Parathyroid adenoma (tissue), 2 donors: ENCODE results near the gene TP53.

ENCODE experiments used
- H2AFZ ChIP-seq: fragments of 300-600 bp; sonication (generic); one replicate; pipeline ENCODE4 v1.7.0; 2017; ENCODE audit warnings: antibody characterized with exemption, mild to moderate bottlenecking
- H3K27ac ChIP-seq: fragments of 300-600 bp; sonication (generic); one replicate; pipeline ENCODE4 v1.7.0; 2017
- H3K27me3 ChIP-seq: fragments of 300-600 bp; sonication (generic); one replicate; pipeline ENCODE4 v1.7.0; 2017; ENCODE audit warnings: low read length; ENCODE audit not compliant: control insufficient read depth, insufficient read depth
- H3K36me3 ChIP-seq: fragments of 300-600 bp; sonication (generic); one replicate; pipeline ENCODE4 v1.7.0; 2017; ENCODE audit warnings: low read length; ENCODE audit not compliant: control insufficient read depth, insufficient read depth
- H3K4me1 ChIP-seq: fragments of 300-600 bp; sonication (generic); one replicate; pipeline ENCODE4 v1.7.0; 2017; ENCODE audit warnings: control low read depth
- H3K4me2 ChIP-seq: fragments of 300-600 bp; sonication (generic); one replicate; pipeline ENCODE4 v1.7.0; 2017; ENCODE audit warnings: low read length
- H3K4me3 ChIP-seq: fragments of 300-600 bp; sonication (generic); one replicate; pipeline ENCODE4 v1.7.0; 2017; ENCODE audit warnings: low read depth, low read length
- H3K79me2 ChIP-seq: fragments of 300-600 bp; sonication (generic); one replicate; pipeline ENCODE4 v1.7.0; 2017; ENCODE audit warnings: control low read depth
- H3K9ac ChIP-seq: fragments of 300-600 bp; sonication (generic); one replicate; pipeline ENCODE4 v1.7.0; 2017; ENCODE audit warnings: mild to moderate bottlenecking
- H3K9me3 ChIP-seq: fragments of 300-600 bp; sonication (generic); one replicate; pipeline ENCODE4 v1.7.0; 2017; ENCODE audit warnings: low read length; ENCODE audit not compliant: control insufficient read depth
- CTCF ChIP-seq: fragments of 300-600 bp; sonication (generic); IDR thresholded peaks from one replicate; pipeline ENCODE4 v1.7.0; 2017; ENCODE audit warnings: antibody characterized with exemption, mild to moderate bottlenecking
- donor health status: primary hyperparathyroidism.

The TP53 gene

GRCh38 chr17:7677388-7678067 is 9.8 kb downstream of the TP53 start:
- Histone ChIP-seq H3K27ac (no peak overlapping the region), H3K4me3 (no peak overlapping the region), H2AFZ (no peak overlapping the region), H3K4me2 (no peak overlapping the region), H3K9ac (no peak overlapping the region), H3K27me3 (no peaks in the 10 kb centered on the region), H3K9me3 (no peaks in the 10 kb centered on the region), H3K4me1 (no peaks in the 10 kb centered on the region), H3K79me2 (peaks cover 18% of the 10 kb centered on the region), H3K36me3 (no peaks in the 10 kb centered on the region)
- TF ChIP-seq CTCF, result no peak

- Histone ChIP-seq H3K4me3 (no peak overlapping the region), H3K9ac (no peak overlapping the region), H3K4me2 (no peak overlapping the region), H3K4me1 (no peaks in the 10 kb centered on the region), H3K9me3 (no peaks in the 10 kb centered on the region), H3K27me3 (no peaks in the 10 kb centered on the region), H2AFZ (no peak overlapping the region), H3K27ac (no peak overlapping the region), H3K36me3 (no peaks in the 10 kb centered on the region), H3K79me2 (peaks cover 14% of the 10 kb centered on the region)
- no peak for TF ChIP-seq CTCF
Observed at GRCh38 chr17:7676533-7676932, 10.8 kb downstream of the TP53 start.

- H3K9me3 ChIP-seq, result no peaks in the 10 kb centered on the region
- H3K36me3 ChIP-seq, result no peaks in the 10 kb centered on the region
- TF ChIP-seq CTCF, result no peak
- H3K27me3 ChIP-seq, result no peaks in the 10 kb centered on the region
- no peak overlapping the region for H3K27ac ChIP-seq
- H3K4me2 ChIP-seq, result no peak overlapping the region
- H3K4me3 ChIP-seq, result no peak overlapping the region
- no peak overlapping the region for H3K9ac ChIP-seq
- H3K79me2 ChIP-seq, result peaks cover 8% of the 10 kb centered on the region
- H3K4me1 ChIP-seq, result no peaks in the 10 kb centered on the region
- H2AFZ ChIP-seq, result no peak overlapping the region
Observed at GRCh38 chr17:7674934-7675333, 12.4 kb downstream of the TP53 start.

- peak; percentile 16 for TF ChIP-seq CTCF
- H3K4me3 ChIP-seq, result no peak overlapping the region
- H3K27ac ChIP-seq, result no peak overlapping the region
- H3K4me2 ChIP-seq, result no peak overlapping the region
- H3K79me2 ChIP-seq, result peaks cover 5% of the 10 kb centered on the region
- no peak overlapping the region for H3K9ac ChIP-seq
- H3K9me3 ChIP-seq, result no peaks in the 10 kb centered on the region
- no peaks in the 10 kb centered on the region for H3K4me1 ChIP-seq
- no peaks in the 10 kb centered on the region for H3K27me3 ChIP-seq
- no peak overlapping the region for H2AFZ ChIP-seq
- H3K36me3 ChIP-seq, result no peaks in the 10 kb centered on the region
Observed at GRCh38 chr17:7673239-7673638, 14.1 kb downstream of the TP53 start.

GRCh38 chr17:7668482-7668881 is 18.8 kb downstream of the TP53 start:
- Histone ChIP-seq H3K9ac (no peak overlapping the region), H2AFZ (no peak overlapping the region), H3K4me1 (no peaks in the 10 kb centered on the region), H3K4me3 (no peak overlapping the region), H3K9me3 (no peaks in the 10 kb centered on the region), H3K36me3 (no peaks in the 10 kb centered on the region), H3K79me2 (no peaks in the 10 kb centered on the region), H3K4me2 (no peak overlapping the region), H3K27ac (no peak overlapping the region), H3K27me3 (no peaks in the 10 kb centered on the region)
- no peak for TF ChIP-seq CTCF
